Endodermal cell (in vitro differentiated cells): ENCODE measurements around the gene PRDM5. TPM values are rescaled to one million over a fixed set of nuclear protein-coding genes. Genes with fewer than 3 reads are reported as not detected.

Experiments
- DNase-seq: peaks from one replicate; pipeline ENCODE4 v3.0.0-alpha.2; 2017
- H3K27ac ChIP-seq: 2 replicates; pipeline ENCODE4 v1.5.1; 2013; ENCODE audit warnings: mild to moderate bottlenecking, low read depth, low read length, moderate library complexity
- H3K27me3 ChIP-seq: 2 replicates; pipeline ENCODE4 v1.6.1; 2013; ENCODE audit warnings: mild to moderate bottlenecking, low read length, moderate library complexity; ENCODE audit not compliant: insufficient read depth, control insufficient read depth, poor library complexity, severe bottlenecking
- H3K36me3 ChIP-seq: 2 replicates; pipeline ENCODE4 v1.7.0; 2013; ENCODE audit warnings: mild to moderate bottlenecking, low read length, moderate library complexity; ENCODE audit not compliant: control insufficient read depth, insufficient read depth
- H3K4me1 ChIP-seq: one replicate; pipeline ENCODE4 v1.7.0; 2013; ENCODE audit warnings: low read length; ENCODE audit not compliant: control insufficient read depth, insufficient read depth
- H3K4me3 ChIP-seq: 2 replicates; pipeline ENCODE4 v1.5.1; 2013; ENCODE audit warnings: mild to moderate bottlenecking, low read length, moderate library complexity
- H3K9ac ChIP-seq: 2 replicates; pipeline ENCODE4 v1.6.1; 2013; ENCODE audit warnings: mild to moderate bottlenecking, low read length, moderate library complexity; ENCODE audit not compliant: poor library complexity, severe bottlenecking; ENCODE audit errors: extremely low read depth
- H3K9me3 ChIP-seq: 2 replicates; pipeline ENCODE4 v1.6.1; 2013; ENCODE audit warnings: mild to moderate bottlenecking, low read length, moderate library complexity; ENCODE audit not compliant: control insufficient read depth
- H3K27ac Mint-ChIP-seq: 2 replicates; pipeline ENCODE4 v1.8.0; 2020; ENCODE audit warnings: mixed read lengths
- H3K27me3 Mint-ChIP-seq: 2 replicates; pipeline ENCODE4 v1.8.0; 2021; ENCODE audit warnings: mild to moderate bottlenecking, mixed read lengths; ENCODE audit not compliant: insufficient read depth
- H3K36me3 Mint-ChIP-seq: 2 replicates; pipeline ENCODE4 v1.8.0; 2020; ENCODE audit warnings: low read depth, mixed read lengths
- H3K4me1 Mint-ChIP-seq: 2 replicates; pipeline ENCODE4 v1.8.0; 2020; ENCODE audit warnings: mixed read lengths
- H3K4me3 Mint-ChIP-seq: 2 replicates; pipeline ENCODE4 v1.8.0; 2020; ENCODE audit warnings: mild to moderate bottlenecking, moderate library complexity, mixed read lengths
- H3K9me3 Mint-ChIP-seq: 2 replicates; pipeline ENCODE4 v1.8.0; 2020; ENCODE audit warnings: mild to moderate bottlenecking, mixed read lengths
- WGBS, 2 experiments: methylation state at CpG; one replicate each; pipeline versions ENCODE4 v1.1.5 to v1.1.7; 2013; ENCODE audit warnings: missing lambda C conversion rate in 2 of 2, mixed read lengths in 1 of 2; ENCODE audit not compliant: insufficient coverage in 1 of 2, insufficient read length in 1 of 2; 5-methylcytosine and 5-hydroxymethylcytosine counted together
- total RNA-seq, 2 donors: library from RNA; stranded (reverse); fragmentation: NEBNext Ultra II Directional in 1 of 2; extraction: Animal tissue kit (Norgen Biotek cat#: 25700) in 1 of 2; gene quantifications; 2 replicates in 1 of 2; 3 replicates in 1 of 2; pipeline ENCODE4 v1.2.1, GENCODE V29; 2021
- TF ChIP-seq, protein P1 (sequence below): fragments of 200-600 bp; sonication (generic); conservative IDR thresholded peaks from 2 replicates; pipeline ENCODE4 v1.5.0; 2021; ENCODE audit warnings: antibody characterized with exemption, mild to moderate bottlenecking

The PRDM5 gene
- total RNA-seq, 2 donors from 2014 or later, result 18.3 to 19.1 TPM

DNA sequence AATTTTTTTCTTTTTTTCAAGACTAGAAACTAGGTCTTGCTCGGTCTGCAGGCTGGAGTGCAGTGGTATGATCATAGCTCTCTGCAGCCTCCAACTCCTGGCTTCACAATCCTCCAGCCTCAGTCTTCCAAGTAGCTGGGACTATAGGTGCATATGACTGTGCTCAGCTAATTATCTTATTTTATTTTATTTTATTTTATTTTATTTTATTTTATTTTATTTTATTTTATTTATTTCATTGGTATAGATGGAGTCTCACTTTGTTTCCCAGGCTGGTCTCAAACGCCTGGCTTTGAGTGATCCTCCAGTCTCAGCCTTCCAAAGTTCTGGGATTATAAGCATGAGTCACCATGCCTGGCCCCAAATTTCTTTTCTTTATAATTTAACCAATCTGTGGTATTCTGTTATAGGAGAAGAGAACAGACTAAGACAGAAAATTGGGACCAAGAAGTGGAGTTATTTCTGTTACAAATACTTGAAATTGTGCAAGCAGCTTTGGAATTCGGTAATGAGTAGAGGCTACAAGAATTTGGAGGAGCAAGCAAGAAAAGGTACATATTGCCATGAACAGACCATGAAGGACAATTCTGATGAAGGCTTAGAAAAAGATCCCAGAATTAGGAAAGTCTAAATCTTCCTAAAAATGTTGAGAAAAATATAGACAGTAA is 4.0 kb upstream of the PRDM5 start:
- TF ChIP-seq, protein P1, sequence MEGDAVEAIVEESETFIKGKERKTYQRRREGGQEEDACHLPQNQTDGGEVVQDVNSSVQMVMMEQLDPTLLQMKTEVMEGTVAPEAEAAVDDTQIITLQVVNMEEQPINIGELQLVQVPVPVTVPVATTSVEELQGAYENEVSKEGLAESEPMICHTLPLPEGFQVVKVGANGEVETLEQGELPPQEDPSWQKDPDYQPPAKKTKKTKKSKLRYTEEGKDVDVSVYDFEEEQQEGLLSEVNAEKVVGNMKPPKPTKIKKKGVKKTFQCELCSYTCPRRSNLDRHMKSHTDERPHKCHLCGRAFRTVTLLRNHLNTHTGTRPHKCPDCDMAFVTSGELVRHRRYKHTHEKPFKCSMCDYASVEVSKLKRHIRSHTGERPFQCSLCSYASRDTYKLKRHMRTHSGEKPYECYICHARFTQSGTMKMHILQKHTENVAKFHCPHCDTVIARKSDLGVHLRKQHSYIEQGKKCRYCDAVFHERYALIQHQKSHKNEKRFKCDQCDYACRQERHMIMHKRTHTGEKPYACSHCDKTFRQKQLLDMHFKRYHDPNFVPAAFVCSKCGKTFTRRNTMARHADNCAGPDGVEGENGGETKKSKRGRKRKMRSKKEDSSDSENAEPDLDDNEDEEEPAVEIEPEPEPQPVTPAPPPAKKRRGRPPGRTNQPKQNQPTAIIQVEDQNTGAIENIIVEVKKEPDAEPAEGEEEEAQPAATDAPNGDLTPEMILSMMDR, result no peak
- H3K4me3 Mint-ChIP-seq, result no peak overlapping the region
- WGBS, 2 experiments, result 91 to 100% methylated on average over 2 to 3 of the region's 3 CpGs
- H3K27ac ChIP-seq, result no peak overlapping the region
- DNase-seq, result no peak
- peaks cover 11% of the 10 kb centered on the region for H3K27me3 ChIP-seq
- no peak overlapping the region for H3K9ac ChIP-seq
- no peaks in the 10 kb centered on the region for H3K9me3 Mint-ChIP-seq
- peaks cover 7% of the 10 kb centered on the region for H3K27me3 Mint-ChIP-seq
- no peaks in the 10 kb centered on the region for H3K9me3 ChIP-seq
- H3K4me1 ChIP-seq, result no peaks in the 10 kb centered on the region
- H3K36me3 ChIP-seq, result no peaks in the 10 kb centered on the region
- no peak overlapping the region for H3K27ac Mint-ChIP-seq
- no peak overlapping the region for H3K4me3 ChIP-seq
- no peaks in the 10 kb centered on the region for H3K36me3 Mint-ChIP-seq
- peaks cover 8% of the 10 kb centered on the region for H3K4me1 Mint-ChIP-seq

DNA sequence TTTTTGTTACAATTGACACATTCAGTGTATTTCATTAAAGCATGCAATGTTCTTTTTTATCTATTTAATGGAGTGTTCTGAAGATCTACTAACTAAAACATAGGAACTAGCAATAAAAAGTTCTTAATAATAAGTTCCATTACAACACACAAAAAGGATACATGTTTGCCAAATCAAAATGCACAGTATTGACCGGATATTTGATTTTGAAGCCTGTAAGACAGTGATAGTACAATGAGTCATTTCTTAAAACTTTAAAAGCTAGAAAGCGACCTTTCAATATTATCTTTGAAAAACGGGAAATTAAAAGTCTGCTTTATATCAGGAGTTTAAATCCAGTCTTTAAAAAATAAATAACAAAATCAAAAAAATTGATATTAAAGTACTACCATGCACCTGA is 2.4 kb upstream of the PRDM5 start:
- H3K4me1 Mint-ChIP-seq, result peaks cover 10% of the 10 kb centered on the region
- peaks cover 7% of the 10 kb centered on the region for H3K27me3 Mint-ChIP-seq
- Histone ChIP-seq H3K4me3 (no peak overlapping the region), H3K9me3 (no peaks in the 10 kb centered on the region), H3K36me3 (no peaks in the 10 kb centered on the region), H3K4me1 (no peaks in the 10 kb centered on the region), H3K9ac (no peak overlapping the region), H3K27ac (no peak overlapping the region), H3K27me3 (peaks cover 11% of the 10 kb centered on the region)
- no peak overlapping the region for H3K27ac Mint-ChIP-seq
- no peak for DNase-seq
- H3K9me3 Mint-ChIP-seq, result no peaks in the 10 kb centered on the region
- WGBS, 2 experiments, result 94 to 100% methylated on average over 1 to 3 of the region's 3 CpGs
- no peak overlapping the region for H3K4me3 Mint-ChIP-seq
- TF ChIP-seq, protein P1, result no peak
- H3K36me3 Mint-ChIP-seq, result no peaks in the 10 kb centered on the region

DNA sequence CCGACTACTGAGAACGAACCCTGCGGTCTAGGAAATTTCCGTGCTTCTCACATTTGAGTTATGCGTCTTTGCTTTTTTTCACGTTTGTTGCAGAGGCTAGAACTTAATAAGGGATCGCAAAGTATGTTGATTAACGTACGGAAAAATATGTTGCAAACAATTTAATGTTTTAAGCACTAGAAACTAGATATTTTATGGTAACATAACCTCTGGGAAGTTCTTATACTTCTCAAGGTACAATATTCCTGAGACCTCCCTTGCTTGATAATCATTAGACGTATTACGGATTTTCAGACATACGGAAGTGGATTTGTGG is 639 bp upstream of the PRDM5 start:
- Histone ChIP-seq H3K27me3 (peaks cover 11% of the 10 kb centered on the region), H3K27ac (peak overlapping the region; percentile 67), H3K4me3 (peak overlapping the region; percentile 86), H3K9me3 (no peaks in the 10 kb centered on the region), H3K4me1 (no peaks in the 10 kb centered on the region), H3K36me3 (no peaks in the 10 kb centered on the region), H3K9ac (peak overlapping the region; percentile 39)
- 32 to 33% methylated on average over 6 to 12 of the region's 12 CpGs for WGBS, 2 experiments
- Mint-ChIP-seq H3K4me3 (peak overlapping the region; percentile 86), H3K4me1 (peaks cover 21% of the 10 kb centered on the region), H3K9me3 (no peaks in the 10 kb centered on the region), H3K27me3 (peaks cover 7% of the 10 kb centered on the region), H3K36me3 (no peaks in the 10 kb centered on the region), H3K27ac (no peak overlapping the region)
- no peak for DNase-seq
- TF ChIP-seq, protein P1, result no peak
